Right lobe of liver (tissue), 6 donors: ENCODE data around the gene CDC26. TPM values are rescaled to one million over a fixed set of nuclear protein-coding genes. Genes with fewer than 3 reads are reported as not detected.
"Not testable (repeated sequence)": the region's sequence is repeated elsewhere in the genome, so short reads cannot be mapped to it uniquely, and the experiment has no call there.

ENCODE experiments used
- ATAC-seq, 4 donors: fragments of 200-7000 bp; cut with Tn5 transposase; one replicate each; pipeline ENCODE4 v1.9.1; 2020; ENCODE audit warnings: mild to moderate bottlenecking in 4 of 4, moderate library complexity in 4 of 4
- DNase-seq, 3 donors: peaks; one replicate each; pipeline ENCODE4 v3.0.0-alpha.2; 2020
- H3K27ac ChIP-seq, 3 donors: fragments of 200-600 bp; one replicate each; pipeline ENCODE4 v1.8.0; 2022
- H3K27me3 ChIP-seq, 2 donors: fragments of 200-600 bp; one replicate each; pipeline ENCODE4 v1.8.0; 2022
- H3K36me3 ChIP-seq, 4 donors: fragments of 200-600 bp; sonication (generic) in 1 of 4; one replicate each; pipeline versions ENCODE4 v1.5.1 to v1.8.0; 2017 to 2022; ENCODE audit warnings: control low read depth in 1 of 4
- H3K4me1 ChIP-seq, 4 donors: fragments of 200-600 bp; sonication (generic) in 1 of 4; one replicate each; pipeline versions ENCODE4 v1.5.1 to v1.8.0; 2017 to 2022; ENCODE audit warnings: control low read depth in 1 of 4
- H3K4me3 ChIP-seq, 3 donors: fragments of 200-600 bp; one replicate each; pipeline ENCODE4 v1.8.0; 2022
- H3K9me3 ChIP-seq, 4 donors: fragments of 200-600 bp; sonication (generic) in 1 of 4; one replicate each; pipeline versions ENCODE4 v1.5.1 to v1.8.0; 2017 to 2022; ENCODE audit warnings: control low read depth in 1 of 4
- POLR2A ChIP-seq: fragments of 450-650 bp; IDR thresholded peaks from one replicate; pipeline ENCODE4 v1.6.1; 2017; ENCODE audit warnings: antibody characterized with exemption, mild to moderate bottlenecking
- WGBS: methylation state at CpG from one replicate; pipeline ENCODE4 v1.1.6; 2018; ENCODE audit warnings: low coverage, low lambda C conversion rate; ENCODE audit not compliant: insufficient coverage; ENCODE audit errors: missing lambda C conversion rate; 5-methylcytosine and 5-hydroxymethylcytosine counted together
- intact Hi-C, 2 donors: fragments of 100-400 bp; cut with DNase I; formaldehyde crosslinking; loops; one replicate each; pipeline versions ENCODE4 v1.11.2 to v1.14.1; 2022
- total RNA-seq, 6 experiments: library from RNA; depleted of rRNA in 2 of 6; stranded (reverse); fragments of >200 nt in 2 of 6; fragmentation: NEBNext Ultra II Directional in 3 of 6; extraction: Animal tissue kit (Norgen Biotek cat#: 25700) in 3 of 6; gene quantifications; one replicate each; pipeline versions ENCODE4 v1.1.0 to v1.2.4, GENCODE V29; 2016 to 2023
- TF ChIP-seq, protein P1 (sequence below), 4 donors: fragments of 200-600 bp in 3 of 4; fragments of 450-650 bp in 1 of 4; IDR thresholded peaks; one replicate each; pipeline versions ENCODE4 v1.5.1 to v1.8.0; 2016 to 2022; ENCODE audit warnings: antibody characterized with exemption in 4 of 4, mild to moderate bottlenecking in 2 of 4
- donor health status: DM: no; HTN: yes; CAD: no.
- donor health status: DM: no; HTN: no; CAD: no.
- donor health status: DM: no; HTN: no; CAD: no.
- donor health status: DM: no; HTN: yes; CAD: no.
- donor health status: DM: no; HTN: yes; CAD: no.

The CDC26 gene
- total RNA-seq, 6 experiments from 2014 or later: 16.0 to 21.7 (median 18.5) TPM

DNA sequence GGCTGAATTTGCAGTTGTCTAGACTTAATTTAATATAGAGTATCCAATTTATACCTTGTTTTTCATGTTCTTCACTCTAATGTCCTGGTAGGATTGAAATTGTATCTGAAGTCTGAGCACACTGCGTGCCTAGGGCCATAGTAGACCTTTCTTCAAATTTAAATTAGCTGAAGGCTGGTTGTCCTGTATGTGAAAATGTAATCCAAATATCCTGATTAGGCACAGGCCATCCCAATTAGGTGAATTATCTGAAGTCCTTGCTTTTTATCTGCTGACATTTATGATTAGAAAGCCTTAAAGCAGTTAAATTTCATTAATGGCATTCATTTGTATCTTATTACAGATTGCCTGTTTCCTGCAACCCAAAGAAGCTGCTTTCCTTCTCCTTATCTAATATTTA, 20.4 kb downstream of the CDC26 start:
- intact Hi-C loops: no loop called here
- H3K27me3 ChIP-seq: no peaks in the 10 kb centered on the region
- no peak overlapping the region for H3K4me3 ChIP-seq
- peaks cover 0 to 11% (median 0%) of the 10 kb centered on the region in 4 donors for H3K36me3 ChIP-seq
- H3K9me3 ChIP-seq: no peaks in the 10 kb centered on the region
- no peak for TF ChIP-seq POLR2A
- TF ChIP-seq, protein P1, sequence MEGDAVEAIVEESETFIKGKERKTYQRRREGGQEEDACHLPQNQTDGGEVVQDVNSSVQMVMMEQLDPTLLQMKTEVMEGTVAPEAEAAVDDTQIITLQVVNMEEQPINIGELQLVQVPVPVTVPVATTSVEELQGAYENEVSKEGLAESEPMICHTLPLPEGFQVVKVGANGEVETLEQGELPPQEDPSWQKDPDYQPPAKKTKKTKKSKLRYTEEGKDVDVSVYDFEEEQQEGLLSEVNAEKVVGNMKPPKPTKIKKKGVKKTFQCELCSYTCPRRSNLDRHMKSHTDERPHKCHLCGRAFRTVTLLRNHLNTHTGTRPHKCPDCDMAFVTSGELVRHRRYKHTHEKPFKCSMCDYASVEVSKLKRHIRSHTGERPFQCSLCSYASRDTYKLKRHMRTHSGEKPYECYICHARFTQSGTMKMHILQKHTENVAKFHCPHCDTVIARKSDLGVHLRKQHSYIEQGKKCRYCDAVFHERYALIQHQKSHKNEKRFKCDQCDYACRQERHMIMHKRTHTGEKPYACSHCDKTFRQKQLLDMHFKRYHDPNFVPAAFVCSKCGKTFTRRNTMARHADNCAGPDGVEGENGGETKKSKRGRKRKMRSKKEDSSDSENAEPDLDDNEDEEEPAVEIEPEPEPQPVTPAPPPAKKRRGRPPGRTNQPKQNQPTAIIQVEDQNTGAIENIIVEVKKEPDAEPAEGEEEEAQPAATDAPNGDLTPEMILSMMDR (IDR thresholded peaks at IDR 0.05): no peak
- WGBS: 83% methylated on average over 1 of the region's 1 CpG
- DNase-seq: no peak
- peaks cover 0 to 25% (median 12%) of the 10 kb centered on the region in 4 donors for H3K4me1 ChIP-seq
- ATAC-seq: no peak
- no peak overlapping the region for H3K27ac ChIP-seq

DNA sequence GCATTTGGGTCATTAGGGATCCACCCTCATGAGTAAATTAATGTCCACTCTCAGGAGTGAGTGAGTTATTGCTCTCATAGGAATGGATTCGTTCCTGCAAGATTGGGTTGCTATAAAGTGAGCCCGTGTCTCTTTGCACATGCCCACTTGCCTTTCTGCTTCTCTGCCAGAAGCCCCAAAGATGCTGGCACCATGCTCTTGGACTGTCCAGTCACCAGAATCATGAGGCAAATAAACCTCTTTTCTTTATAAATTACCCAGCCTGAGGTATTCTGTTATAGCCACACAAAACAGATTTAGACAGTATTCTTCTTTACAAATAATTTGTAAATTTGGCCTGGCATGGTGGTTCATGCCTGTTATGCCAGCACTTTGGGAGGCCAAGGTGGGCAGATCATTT, 24.6 kb downstream of the CDC26 start:
- H3K27ac ChIP-seq: no peak overlapping the region
- H3K9me3 ChIP-seq: no peaks in the 10 kb centered on the region
- H3K4me3 ChIP-seq: no peak overlapping the region
- intact Hi-C loops: no loop called here
- DNase-seq: no peak
- no peak for TF ChIP-seq POLR2A
- TF ChIP-seq, protein P1 (IDR thresholded peaks at IDR 0.05): no peak
- no peaks in the 10 kb centered on the region for H3K27me3 ChIP-seq
- WGBS: no CpG with 5 or more reads among the region's 2 CpGs
- ATAC-seq: no peak
- no peaks in the 10 kb centered on the region for H3K4me1 ChIP-seq
- H3K36me3 ChIP-seq: no peaks in the 10 kb centered on the region

- H3K9me3 ChIP-seq, DNase-seq, H3K4me1 ChIP-seq, ATAC-seq, H3K36me3 ChIP-seq, intact Hi-C loops, H3K27me3 ChIP-seq, H3K27ac ChIP-seq, H3K4me3 ChIP-seq: not testable (repeated sequence)
- 77% methylated on average over 2 of the region's 2 CpGs for WGBS
Observed at GRCh38 chr9:113249661-113250060, 25.7 kb downstream of the CDC26 start.

- ATAC-seq: no peak
- no peak for TF ChIP-seq POLR2A
- TF ChIP-seq, protein P1 (IDR thresholded peaks at IDR 0.05): no peak
- no peaks in the 10 kb centered on the region for H3K9me3 ChIP-seq
- no peaks in the 10 kb centered on the region for H3K4me1 ChIP-seq
- no peaks in the 10 kb centered on the region for H3K36me3 ChIP-seq
- no peak overlapping the region for H3K4me3 ChIP-seq
- H3K27ac ChIP-seq: no peak overlapping the region
- no peak for DNase-seq
- no peaks in the 10 kb centered on the region for H3K27me3 ChIP-seq
- intact Hi-C loops: no loop called here
Observed at GRCh38 chr9:113247640-113248039, 27.7 kb downstream of the CDC26 start.

- no peak overlapping the region for H3K27ac ChIP-seq
- H3K27me3 ChIP-seq: no peaks in the 10 kb centered on the region
- H3K4me3 ChIP-seq: no peak overlapping the region
- ATAC-seq (no peak), DNase-seq (no peak)
- no peaks in the 10 kb centered on the region for H3K36me3 ChIP-seq
- WGBS: 61% methylated on average over 5 of the region's 6 CpGs
- no peaks in the 10 kb centered on the region for H3K9me3 ChIP-seq
- peaks cover 0 to 4% (median 0%) of the 10 kb centered on the region in 4 donors for H3K4me1 ChIP-seq
- intact Hi-C loops: no loop called here
- no peak for TF ChIP-seq POLR2A
- TF ChIP-seq, protein P1 (IDR thresholded peaks at IDR 0.05): no peak
Observed at GRCh38 chr9:113246928-113247327, 28.4 kb downstream of the CDC26 start.
